Measurements from ENCODE around the gene NUDT21. TPM values are rescaled to one million over a fixed set of nuclear protein-coding genes. Genes with fewer than 3 reads are reported as not detected.
"Not testable (repeated sequence)": the region's sequence is repeated elsewhere in the genome, so short reads cannot be mapped to it uniquely, and the experiment has no call there.

NUDT21 gene
- total RNA-seq = 190 and 193 TPM in 2 replicates

DNA sequence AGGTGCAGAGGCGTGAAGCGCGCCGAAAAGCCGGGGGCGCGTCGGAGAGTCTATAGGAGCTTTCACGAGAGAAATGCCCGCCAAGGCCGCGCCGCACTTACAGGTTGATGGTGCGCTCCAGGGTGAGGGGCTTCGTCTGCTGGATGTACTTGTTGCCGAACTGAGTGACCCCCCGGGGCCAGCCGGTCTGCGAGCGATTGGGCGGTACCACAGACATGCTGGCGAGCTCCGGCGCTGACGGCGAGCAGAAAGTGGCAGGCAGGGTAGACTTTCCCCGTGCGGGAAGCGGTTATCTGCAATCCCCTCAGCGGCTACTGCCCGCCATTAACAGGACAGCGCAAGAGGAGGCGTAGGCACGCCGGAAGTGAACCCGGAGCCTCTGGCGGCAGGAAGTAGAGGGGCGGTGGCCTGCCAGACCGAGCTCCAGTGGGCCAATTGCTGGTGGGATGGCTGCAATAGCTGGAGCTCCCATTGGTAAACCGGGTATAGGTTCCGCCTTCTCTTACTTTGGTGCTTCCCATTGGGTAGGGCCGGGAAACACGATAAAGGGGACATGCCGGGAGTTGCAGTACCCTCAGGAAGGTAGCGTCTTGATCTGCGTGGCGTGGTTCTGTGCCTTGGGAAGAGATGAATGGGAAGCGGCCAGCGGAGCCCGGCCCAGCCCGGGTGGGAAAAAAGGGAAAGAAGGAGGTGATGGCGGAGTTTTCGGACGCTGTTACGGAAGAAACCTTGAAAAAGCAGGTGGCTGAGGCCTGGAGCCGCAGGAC lies at the start of gene NUDT21, which contains the start of gene OGFOD1:
NUDT21 (minus strand) TSS at position 347 of the 767 bp plus-strand sequence; CDS start at position 217, 130 bp downstream.
OGFOD1 (plus strand) TSS at position 569 of the 767 bp plus-strand sequence; CDS start at position 628, 59 bp downstream.
- intact Hi-C loops (cut with micrococcal nuclease) = loop anchor here (1.0 to 5.0 kb wide), 17 partner anchors 26 to 1941 kb away; partner anchors contain the start of genes AMFR, BBS2, CFAP20 and GINS3

- intact Hi-C loops (cut with micrococcal nuclease) = no loop called here
Observed at GRCh38 chr16:56493815-56494214, 42.7 kb upstream of the NUDT21 start.

- intact Hi-C loops (cut with micrococcal nuclease) = no loop called here
Observed at GRCh38 chr16:56493126-56493525, 42.0 kb upstream of the NUDT21 start.

DNA sequence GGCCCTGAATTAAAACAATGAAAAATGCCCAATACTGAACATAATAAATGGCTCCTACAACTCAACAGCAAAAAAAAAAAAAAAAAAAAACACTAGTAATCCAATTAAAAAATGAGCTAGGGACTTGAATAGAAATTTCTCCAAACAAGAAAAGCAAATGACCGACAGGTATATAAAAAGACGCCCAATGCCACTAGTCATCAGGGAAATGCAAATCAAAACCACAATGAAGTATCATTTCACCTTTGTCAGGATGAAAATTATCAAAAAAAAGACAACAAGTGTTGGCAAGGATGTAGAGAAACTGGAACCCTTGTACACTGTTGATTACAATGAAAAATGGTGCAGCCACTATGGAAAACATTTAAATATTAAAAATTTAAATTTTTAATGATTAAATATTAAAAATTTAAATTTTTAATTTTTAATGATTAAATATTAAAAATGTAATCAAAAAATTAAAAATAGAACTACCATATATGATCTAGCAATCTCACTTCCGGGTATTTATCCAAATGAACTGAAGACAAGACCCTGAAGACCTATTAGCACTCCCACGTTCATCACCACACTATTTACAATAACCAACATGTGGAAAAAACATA lies 40.6 kb upstream of the NUDT21 start:
- intact Hi-C loops (cut with micrococcal nuclease) = no loop called here

GRCh38 chr16:56488868-56489267 lies 37.7 kb upstream of the NUDT21 start:
- intact Hi-C loops (cut with micrococcal nuclease) = not testable (repeated sequence)

DNA sequence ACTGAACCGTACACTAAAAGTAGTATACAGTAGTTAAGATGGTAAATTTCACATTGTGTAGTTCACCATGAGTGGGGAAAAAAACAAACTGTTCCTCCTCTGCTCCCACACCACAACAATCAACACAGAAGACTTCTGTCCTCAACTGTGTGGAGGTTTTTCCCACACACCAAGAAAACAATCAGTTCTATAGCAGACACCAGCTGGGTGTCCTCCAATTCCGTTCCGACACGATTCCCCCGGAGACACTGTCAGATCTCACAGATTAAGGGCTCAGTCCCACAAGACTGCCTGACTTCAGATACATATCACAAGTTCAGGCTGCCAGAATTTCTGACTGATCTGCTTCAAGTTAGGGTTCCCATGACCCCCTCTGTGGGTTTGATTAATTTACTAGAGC lies 36.9 kb upstream of the NUDT21 start:
- intact Hi-C loops (cut with micrococcal nuclease) = no loop called here

GRCh38 chr16:56483394-56483793 lies 32.3 kb upstream of the NUDT21 start:
- intact Hi-C loops (cut with micrococcal nuclease) = no loop called here

- intact Hi-C loops (cut with micrococcal nuclease) = no loop called here
Observed at GRCh38 chr16:56482683-56483236, 31.6 kb upstream of the NUDT21 start.

DNA sequence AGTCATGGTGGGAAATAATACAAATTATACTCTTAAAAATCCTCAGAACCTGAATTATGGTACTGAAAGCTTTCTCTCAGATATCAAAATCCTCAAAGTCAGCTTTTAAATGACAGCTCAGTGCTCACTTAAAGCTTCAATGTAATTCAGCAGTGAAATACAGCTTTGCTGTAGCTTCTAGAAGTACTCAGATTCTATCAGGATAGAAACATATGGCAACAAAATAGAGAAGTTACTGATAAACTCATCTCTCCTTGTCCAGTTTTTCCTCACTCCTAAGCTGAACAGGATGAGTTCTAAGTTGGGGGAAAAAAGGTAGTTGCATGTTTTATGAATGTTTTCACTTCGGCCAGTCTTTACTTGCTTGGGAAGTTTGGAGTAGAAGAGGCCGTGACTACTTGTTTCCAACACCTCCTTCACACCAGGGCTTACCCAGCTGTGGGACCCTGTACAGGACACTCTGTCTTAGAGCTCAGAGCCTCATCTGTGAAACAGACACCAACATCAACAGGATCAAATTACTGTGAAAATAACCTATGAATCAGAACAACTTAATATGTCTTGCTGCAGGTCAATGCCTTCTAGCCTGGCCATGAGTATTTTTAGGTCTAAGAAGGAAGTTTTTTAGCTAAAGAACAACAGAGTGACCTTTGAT lies 30.5 kb upstream of the NUDT21 start:
- intact Hi-C loops (cut with micrococcal nuclease) = no loop called here

- intact Hi-C loops (cut with micrococcal nuclease) = no loop called here
Observed at GRCh38 chr16:56480776-56481467, 29.8 kb upstream of the NUDT21 start.

- intact Hi-C loops (cut with micrococcal nuclease) = no loop called here
Observed at GRCh38 chr16:56479469-56479868, 28.3 kb upstream of the NUDT21 start.

DNA sequence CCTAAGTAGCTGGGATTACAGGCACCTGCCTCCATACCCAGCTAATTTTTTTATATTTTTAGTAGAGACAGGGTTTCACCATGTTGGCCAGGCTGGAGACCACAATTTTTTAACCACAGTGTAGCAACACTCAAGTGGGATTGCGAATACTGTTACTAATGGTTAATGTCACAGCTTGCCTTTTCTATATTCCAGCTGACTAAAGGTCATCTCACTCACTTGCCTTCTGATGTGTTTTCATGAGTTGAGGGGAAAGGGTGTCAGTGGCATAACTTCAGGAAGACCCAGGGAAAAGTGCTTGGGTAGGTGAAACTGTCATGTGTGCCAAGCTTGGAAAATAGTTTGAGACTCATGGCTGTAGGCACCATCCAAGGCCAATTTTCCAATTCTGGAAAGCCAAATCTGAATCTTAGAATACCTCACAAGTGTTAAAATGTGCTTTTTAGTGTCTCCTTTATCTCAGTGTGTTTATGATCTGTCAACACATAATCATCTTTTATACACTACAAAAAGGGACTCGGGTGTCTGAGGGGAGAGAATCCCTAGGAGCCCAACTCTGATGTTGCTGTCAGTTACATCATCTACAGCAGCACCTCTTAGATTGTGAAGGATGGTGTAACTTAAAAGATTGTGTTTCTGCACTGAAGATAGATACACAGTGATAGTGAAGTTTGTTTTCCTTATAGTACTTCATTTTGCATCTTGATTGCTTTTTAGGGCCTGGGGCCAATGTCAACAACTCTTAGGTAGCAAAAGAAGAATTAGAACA lies 27.3 kb upstream of the NUDT21 start:
- intact Hi-C loops (cut with micrococcal nuclease) = no loop called here

GRCh38 chr16:56477096-56477878 lies 26.2 kb upstream of the NUDT21 start:
- intact Hi-C loops (cut with micrococcal nuclease) = no loop called here

- intact Hi-C loops (cut with micrococcal nuclease) = no loop called here
Observed at GRCh38 chr16:56475201-56475600, 24.1 kb upstream of the NUDT21 start.

DNA sequence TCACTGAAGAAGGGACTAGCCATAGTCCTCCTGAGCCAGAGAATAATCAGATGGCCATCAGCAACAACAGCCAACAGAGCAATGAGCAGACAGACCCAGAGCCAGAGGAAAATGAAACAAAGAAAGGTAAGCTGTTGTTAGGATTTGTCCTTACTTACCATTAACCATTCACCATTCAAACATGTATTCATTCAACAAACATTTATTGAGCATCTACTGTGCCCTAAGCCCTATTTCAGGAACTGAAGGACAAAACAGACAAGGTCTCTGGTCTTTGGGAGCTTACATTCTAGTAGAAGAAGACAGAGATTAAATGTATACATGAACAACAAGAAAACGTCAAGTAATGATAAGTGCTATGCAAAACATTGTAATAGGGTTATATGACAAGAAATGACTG lies 19.5 kb upstream of the NUDT21 start:
- intact Hi-C loops (cut with micrococcal nuclease) = no loop called here

DNA sequence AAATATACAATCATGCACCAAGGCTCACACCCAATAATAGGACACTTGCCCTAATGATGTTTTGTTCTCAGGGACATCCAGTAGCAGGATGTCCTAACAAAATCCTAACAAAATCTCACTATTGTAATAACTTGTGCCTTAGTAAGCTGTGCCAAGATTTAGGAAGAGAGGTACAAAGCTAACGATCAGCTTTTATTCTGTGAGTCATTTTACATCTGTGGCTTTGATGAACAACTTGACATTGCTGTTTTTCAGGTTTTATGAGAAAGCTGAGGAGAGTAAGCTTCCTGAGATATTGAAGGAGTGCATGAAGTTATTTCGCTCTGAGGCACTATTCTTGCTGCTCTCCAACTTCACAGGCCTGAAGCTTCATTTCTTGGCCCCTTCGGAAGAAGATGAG lies 19.1 kb upstream of the NUDT21 start:
- intact Hi-C loops (cut with micrococcal nuclease) = no loop called here

- intact Hi-C loops (cut with micrococcal nuclease) = no loop called here
Observed at GRCh38 chr16:56469748-56470147, 18.6 kb upstream of the NUDT21 start.

DNA sequence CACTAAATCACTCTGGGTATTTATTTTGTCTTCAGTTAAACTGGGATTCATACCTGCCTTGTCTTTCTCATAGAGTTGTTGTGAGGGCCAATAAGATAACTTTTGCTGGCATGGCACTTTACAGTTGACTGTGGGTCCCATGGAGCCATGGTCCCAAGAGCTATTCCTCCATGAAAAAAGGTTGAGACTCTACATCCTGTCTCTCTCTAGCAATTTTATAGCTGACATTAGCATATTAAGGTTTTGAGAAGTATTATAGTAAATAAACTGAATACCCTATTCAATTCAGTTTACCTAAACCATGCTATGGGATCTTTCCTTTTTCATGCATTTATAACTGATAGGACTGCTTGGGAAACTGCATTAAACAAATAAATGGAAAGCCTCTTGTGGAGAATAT lies 17.7 kb upstream of the NUDT21 start:
- intact Hi-C loops (cut with micrococcal nuclease) = no loop called here

- intact Hi-C loops (cut with micrococcal nuclease) = no loop called here
Observed at GRCh38 chr16:56466344-56466743, 15.2 kb upstream of the NUDT21 start.

GRCh38 chr16:56463153-56463552 lies 12.0 kb upstream of the NUDT21 start:
- intact Hi-C loops (cut with micrococcal nuclease) = no loop called here
